Transverse colon (tissue), 4 donors: ENCODE results near the gene MTTP.

Source experiments
- POLR2A ChIP-seq: fragments of 450-650 bp; IDR thresholded peaks from one replicate; pipeline ENCODE4 v1.6.1; 2016; ENCODE audit warnings: antibody characterized with exemption, mild to moderate bottlenecking, moderate library complexity
- POLR2AphosphoS5 ChIP-seq, 3 donors: sonication (generic); formaldehyde crosslinking; IDR thresholded peaks; one replicate each; pipeline ENCODE4 v1.6.1; 2016; ENCODE audit warnings: antibody characterized with exemption in 3 of 3
- TF ChIP-seq, protein P1 (sequence below), 5 experiments: fragments of 200-600 bp in 3 of 5; fragments of 450-650 bp in 2 of 5; sonication (generic) in 3 of 5; IDR thresholded peaks; 1 replicate in 2 of 5; 2 replicates in 3 of 5; pipeline ENCODE4 v1.5.1; 2016 to 2017; ENCODE audit warnings: antibody characterized with exemption in 5 of 5, inconsistent platforms in 3 of 5, mild to moderate bottlenecking in 2 of 5, moderate library complexity in 1 of 5

DNA sequence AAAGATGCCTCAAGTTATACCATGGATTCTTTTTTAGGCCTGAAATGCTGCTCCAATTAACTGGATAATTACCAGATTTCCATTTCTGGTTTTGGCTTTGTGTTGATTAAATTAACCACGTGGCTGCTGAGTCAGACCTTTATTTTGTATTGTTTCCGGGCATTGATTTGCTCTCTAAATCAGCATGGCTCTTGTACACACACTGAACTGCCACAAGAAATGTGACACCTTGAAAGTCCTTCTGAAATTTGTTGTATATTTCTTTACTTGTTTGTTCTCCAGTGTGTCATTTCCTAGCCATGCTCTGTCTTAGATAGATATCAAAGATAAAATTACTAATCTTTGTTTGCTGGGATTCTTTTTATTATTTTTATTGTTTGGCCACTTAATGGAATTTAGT, 11.7 kb downstream of the MTTP start:
- TF ChIP-seq, protein P1, sequence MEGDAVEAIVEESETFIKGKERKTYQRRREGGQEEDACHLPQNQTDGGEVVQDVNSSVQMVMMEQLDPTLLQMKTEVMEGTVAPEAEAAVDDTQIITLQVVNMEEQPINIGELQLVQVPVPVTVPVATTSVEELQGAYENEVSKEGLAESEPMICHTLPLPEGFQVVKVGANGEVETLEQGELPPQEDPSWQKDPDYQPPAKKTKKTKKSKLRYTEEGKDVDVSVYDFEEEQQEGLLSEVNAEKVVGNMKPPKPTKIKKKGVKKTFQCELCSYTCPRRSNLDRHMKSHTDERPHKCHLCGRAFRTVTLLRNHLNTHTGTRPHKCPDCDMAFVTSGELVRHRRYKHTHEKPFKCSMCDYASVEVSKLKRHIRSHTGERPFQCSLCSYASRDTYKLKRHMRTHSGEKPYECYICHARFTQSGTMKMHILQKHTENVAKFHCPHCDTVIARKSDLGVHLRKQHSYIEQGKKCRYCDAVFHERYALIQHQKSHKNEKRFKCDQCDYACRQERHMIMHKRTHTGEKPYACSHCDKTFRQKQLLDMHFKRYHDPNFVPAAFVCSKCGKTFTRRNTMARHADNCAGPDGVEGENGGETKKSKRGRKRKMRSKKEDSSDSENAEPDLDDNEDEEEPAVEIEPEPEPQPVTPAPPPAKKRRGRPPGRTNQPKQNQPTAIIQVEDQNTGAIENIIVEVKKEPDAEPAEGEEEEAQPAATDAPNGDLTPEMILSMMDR (IDR thresholded peaks at IDR 0.05): no peak
- no peak for TF ChIP-seq POLR2AphosphoS5 (IDR thresholded peaks at IDR 0.05)
- TF ChIP-seq POLR2A: no peak
